Activated gamma-delta T cell treated with Interleukin-2 at 50 U/mL for 16 hours (primary cell): ENCODE results near the gene CKS2.
"Not testable (repeated sequence)": the region's sequence is repeated elsewhere in the genome, so short reads cannot be mapped to it uniquely, and the experiment has no call there.

Experiments used
- DNase-seq: peaks from one replicate; pipeline ENCODE4 v3.0.0-alpha.2; 2020

The CKS2 gene

GRCh38 chr9:89311346-89312221, 589 bp downstream of the CKS2 start:
- DNase-seq, result no peak

GRCh38 chr9:89312222-89312571, 1.2 kb downstream of the CKS2 start:
- no peak for DNase-seq

- no peak for DNase-seq
Measured at GRCh38 chr9:89313842-89314241, 2.8 kb downstream of the CKS2 start.

GRCh38 chr9:89314955-89315354, 4.0 kb downstream of the CKS2 start:
- DNase-seq, result no peak

GRCh38 chr9:89315482-89315881, 4.5 kb downstream of the CKS2 start:
- no peak for DNase-seq

GRCh38 chr9:89317282-89317681, 6.3 kb downstream of the CKS2 start:
- DNase-seq, result no peak

GRCh38 chr9:89318123-89319014, 7.4 kb downstream of the CKS2 start, which contains the start of gene SECISBP2:
Gene SECISBP2, plus strand, starts transcription at chr9:89318500. Its CDS starts 77 bp downstream, at chr9:89318577.
- DNase-seq, result peak; percentile 92

GRCh38 chr9:89319015-89319905, 8.3 kb downstream of the CKS2 start:
- no peak for DNase-seq

GRCh38 chr9:89323390-89323789, 12.4 kb downstream of the CKS2 start:
- DNase-seq, result no peak

- no peak for DNase-seq
Measured at GRCh38 chr9:89325733-89326132, 14.7 kb downstream of the CKS2 start.

GRCh38 chr9:89328064-89328463, 17.1 kb downstream of the CKS2 start:
- DNase-seq, result no peak

GRCh38 chr9:89329917-89330316, 18.9 kb downstream of the CKS2 start:
- no peak for DNase-seq

GRCh38 chr9:89330513-89330912, 19.5 kb downstream of the CKS2 start:
- DNase-seq, result no peak

- DNase-seq, result no peak
Measured at GRCh38 chr9:89339807-89340206, 28.8 kb downstream of the CKS2 start.

- no peak for DNase-seq
Measured at GRCh38 chr9:89340332-89340731, 29.3 kb downstream of the CKS2 start.

- no peak for DNase-seq
Measured at GRCh38 chr9:89342213-89342612, 31.2 kb downstream of the CKS2 start.

- DNase-seq, result no peak
Measured at GRCh38 chr9:89342948-89343347, 32.0 kb downstream of the CKS2 start.

GRCh38 chr9:89343812-89344211, 32.8 kb downstream of the CKS2 start:
- DNase-seq, result not testable (repeated sequence)

- DNase-seq, result no peak
Measured at GRCh38 chr9:89345476-89345875, 34.5 kb downstream of the CKS2 start.

- no peak for DNase-seq
Measured at GRCh38 chr9:89346696-89347095, 35.7 kb downstream of the CKS2 start.

- no peak for DNase-seq
Measured at GRCh38 chr9:89347651-89348050, 36.7 kb downstream of the CKS2 start.

- no peak for DNase-seq
Measured at GRCh38 chr9:89349607-89350006, 38.6 kb downstream of the CKS2 start.
